GM12878 (cell line): ENCODE results near the gene DLG2.
A peak's percentile ranks its signal among the peaks of the same experiment; 100 is the strongest.

Experiments used
- EZH2 ChIP-seq: IDR thresholded peaks from 2 replicates; pipeline ENCODE4 v1.6.1; 2012; ENCODE audit warnings: low read depth, mild to moderate bottlenecking, control low read depth, inconsistent platforms, low read length, borderline replicate concordance; ENCODE audit not compliant: control insufficient read depth
- FOXM1 ChIP-seq: IDR thresholded peaks from 2 replicates; pipeline ENCODE4 v1.6.1; 2012; ENCODE audit warnings: low read depth, mild to moderate bottlenecking, inconsistent platforms, low read length, moderate library complexity
- NBN ChIP-seq: fragments of 450-650 bp; IDR thresholded peaks from 2 replicates; pipeline ENCODE4 v1.6.1; 2016
- RELA ChIP-seq: fragments of 450-650 bp; IDR thresholded peaks from 2 replicates; pipeline ENCODE4 v1.8.0; 2014; ENCODE audit warnings: borderline replicate concordance; ENCODE audit not compliant: partially characterized antibody
- ZNF24 ChIP-seq: fragments of 450-650 bp; IDR thresholded peaks from 2 replicates; pipeline ENCODE4 v1.6.1; 2017; ENCODE audit warnings: antibody characterized with exemption, mild to moderate bottlenecking

DNA sequence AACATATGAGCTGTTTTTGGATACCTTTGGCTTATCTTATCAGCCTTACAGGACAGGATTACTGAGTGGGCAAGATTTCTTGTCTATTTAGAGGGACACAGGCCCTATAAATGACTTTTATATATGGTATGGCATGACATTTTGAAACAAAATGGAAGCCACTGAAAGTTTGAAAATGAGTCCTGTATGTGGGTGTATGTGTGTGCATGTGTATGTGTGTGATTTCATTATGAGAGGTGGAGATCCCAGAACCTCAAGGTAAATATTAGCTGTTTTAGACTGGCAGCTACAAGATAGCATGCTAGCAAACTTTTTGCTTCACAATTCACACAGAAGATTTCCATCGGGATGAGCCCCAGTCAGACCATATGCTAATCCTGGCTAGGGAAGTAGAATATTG lies 1370.5 kb downstream of the DLG2 start:
- peak; percentile 34; the same call in 1 of the 2 replicates for TF ChIP-seq FOXM1
- TF ChIP-seq RELA: no peak
- TF ChIP-seq EZH2: no peak
- TF ChIP-seq NBN: no peak
- no peak for TF ChIP-seq ZNF24
